Activated CD8-positive, alpha-beta T cell treated with anti-CD3 and anti-CD28 coated beads for 36 hours (primary cell): ENCODE measurements around the gene KCNIP2. TPM values are rescaled to one million over a fixed set of nuclear protein-coding genes. Genes with fewer than 3 reads are reported as not detected.

Experiments used
- ATAC-seq: fragments of 200-7000 bp; cut with Tn5 transposase; one replicate; pipeline ENCODE4 v1.10.0; 2021; ENCODE audit warnings: mild to moderate bottlenecking, moderate library complexity
- CTCF ChIA-PET: fragments of 350-600 bp; sonication (Branson Sonifier 250); formaldehyde crosslinking; loops from one replicate; lab custom pipeline; 2021; ENCODE audit warnings: antibody characterized with exemption; lab: Charles Lee
- POLR2A ChIA-PET: fragments of 350-600 bp; sonication (Branson Sonifier 250); formaldehyde crosslinking; loops from one replicate; lab custom pipeline; 2021; ENCODE audit warnings: antibody characterized with exemption; lab: Charles Lee
- DNase-seq: peaks from one replicate; pipeline ENCODE4 v3.0.0-alpha.2; 2020
- H3K27ac Mint-ChIP-seq: one replicate; pipeline ENCODE4 v1.8.0; 2021; ENCODE audit warnings: mild to moderate bottlenecking, mixed read lengths
- H3K27me3 Mint-ChIP-seq: one replicate; pipeline ENCODE4 v1.8.0; 2021; ENCODE audit warnings: mixed read lengths
- H3K36me3 Mint-ChIP-seq: one replicate; pipeline ENCODE4 v1.8.0; 2021; ENCODE audit warnings: low read depth, mixed read lengths
- H3K4me1 Mint-ChIP-seq: one replicate; pipeline ENCODE4 v1.8.0; 2021; ENCODE audit warnings: low read depth, mixed read lengths
- H3K4me3 Mint-ChIP-seq: one replicate; pipeline ENCODE4 v1.8.0; 2021; ENCODE audit warnings: mild to moderate bottlenecking, moderate library complexity, mixed read lengths
- H3K9me3 Mint-ChIP-seq: one replicate; pipeline ENCODE4 v1.8.0; 2021; ENCODE audit warnings: mixed read lengths
- intact Hi-C: fragments of 100-400 bp; cut with micrococcal nuclease; formaldehyde crosslinking; loops from one replicate; pipeline ENCODE4 v1.10.0; 2022
- total RNA-seq, 2 experiments: library from RNA; stranded (reverse); gene quantifications; one replicate each; pipeline ENCODE4 v1.2.3, GENCODE V29; 2021
- TF ChIP-seq, protein P1 (sequence below): fragments of 200-600 bp; IDR thresholded peaks from one replicate; pipeline ENCODE4 v1.8.0; 2022; ENCODE audit warnings: antibody characterized with exemption, mild to moderate bottlenecking

Gene KCNIP2
- total RNA-seq, 2 experiments from 2014 or later: 2.4 to 3.1 TPM

DNA sequence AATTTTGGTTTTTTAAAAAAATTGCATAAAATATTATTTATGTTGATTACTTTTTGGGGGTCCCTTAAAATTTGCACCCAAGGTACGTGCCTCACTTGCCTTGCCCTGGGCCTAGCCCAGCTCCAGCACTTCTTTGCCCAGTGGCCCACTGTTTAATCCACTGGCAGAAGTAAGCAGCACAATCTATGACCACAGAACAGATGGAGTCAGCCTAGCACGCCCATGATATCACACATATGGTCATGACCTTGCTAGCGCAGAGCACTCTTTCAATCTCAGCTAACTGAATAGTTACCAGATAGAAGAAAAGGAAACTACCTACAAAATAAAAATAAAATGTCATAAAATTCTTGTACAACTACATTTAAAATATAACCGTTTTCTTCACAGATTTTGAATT is 31.0 kb downstream of the KCNIP2 start:
- intact Hi-C loops: no loop called here
- Mint-ChIP-seq H3K4me3 (no peak overlapping the region), H3K27ac (peak overlapping the region; percentile 55), H3K9me3 (no peaks in the 10 kb centered on the region), H3K4me1 (peaks cover 51% of the 10 kb centered on the region), H3K36me3 (peaks cover 73% of the 10 kb centered on the region), H3K27me3 (no peaks in the 10 kb centered on the region)
- ChIA-PET POLR2A (interaction anchor here (0.6 to 1.4 kb wide), 2 partner anchors 9 to 11 kb away, joined by 4 to 6 read pairs; no protein-coding TSS in a partner anchor), CTCF (interaction anchor here (0.8 to 1.9 kb wide), 7 partner anchors 18 to 261 kb away, joined by 3 to 12 read pairs (median 5); no protein-coding TSS in a partner anchor)
- ATAC-seq (no peak), DNase-seq (no peak)
- TF ChIP-seq, protein P1, sequence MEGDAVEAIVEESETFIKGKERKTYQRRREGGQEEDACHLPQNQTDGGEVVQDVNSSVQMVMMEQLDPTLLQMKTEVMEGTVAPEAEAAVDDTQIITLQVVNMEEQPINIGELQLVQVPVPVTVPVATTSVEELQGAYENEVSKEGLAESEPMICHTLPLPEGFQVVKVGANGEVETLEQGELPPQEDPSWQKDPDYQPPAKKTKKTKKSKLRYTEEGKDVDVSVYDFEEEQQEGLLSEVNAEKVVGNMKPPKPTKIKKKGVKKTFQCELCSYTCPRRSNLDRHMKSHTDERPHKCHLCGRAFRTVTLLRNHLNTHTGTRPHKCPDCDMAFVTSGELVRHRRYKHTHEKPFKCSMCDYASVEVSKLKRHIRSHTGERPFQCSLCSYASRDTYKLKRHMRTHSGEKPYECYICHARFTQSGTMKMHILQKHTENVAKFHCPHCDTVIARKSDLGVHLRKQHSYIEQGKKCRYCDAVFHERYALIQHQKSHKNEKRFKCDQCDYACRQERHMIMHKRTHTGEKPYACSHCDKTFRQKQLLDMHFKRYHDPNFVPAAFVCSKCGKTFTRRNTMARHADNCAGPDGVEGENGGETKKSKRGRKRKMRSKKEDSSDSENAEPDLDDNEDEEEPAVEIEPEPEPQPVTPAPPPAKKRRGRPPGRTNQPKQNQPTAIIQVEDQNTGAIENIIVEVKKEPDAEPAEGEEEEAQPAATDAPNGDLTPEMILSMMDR: no peak

DNA sequence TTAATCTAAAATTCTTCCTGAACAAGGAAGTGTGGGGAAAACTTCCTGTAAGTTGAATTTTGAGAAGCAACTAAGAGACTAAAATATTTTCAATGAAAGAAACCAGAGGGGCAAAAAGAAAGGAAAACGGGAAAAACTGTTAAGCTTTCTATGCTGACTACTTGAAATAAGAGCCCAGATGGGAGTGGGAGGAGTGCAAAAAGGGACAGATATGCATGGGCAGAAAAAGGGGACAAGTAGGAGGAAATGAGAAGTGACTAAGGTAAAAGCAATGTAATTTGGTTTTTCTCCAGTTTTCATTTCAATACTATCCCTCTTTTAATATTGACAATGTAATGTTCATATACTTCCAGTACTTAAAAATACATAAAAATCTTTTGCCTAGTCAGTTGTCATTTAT is 36.4 kb downstream of the KCNIP2 start:
- ChIA-PET POLR2A (interaction anchor here (0.8 to 4.2 kb wide), 2 partner anchors 10 to 11 kb away, joined by 3 to 13 read pairs; partner anchors contain the start of gene OGA), CTCF (interaction anchor here (1.3 to 1.6 kb wide), 3 partner anchors 23 to 29 kb away, joined by 3 to 5 read pairs (median 3); no protein-coding TSS in a partner anchor)
- DNase-seq (no peak), ATAC-seq (no peak)
- Mint-ChIP-seq H3K4me1 (peaks cover 34% of the 10 kb centered on the region), H3K4me3 (no peak overlapping the region), H3K9me3 (no peaks in the 10 kb centered on the region), H3K36me3 (peaks cover 58% of the 10 kb centered on the region), H3K27me3 (no peaks in the 10 kb centered on the region), H3K27ac (peak overlapping the region; percentile 52)
- TF ChIP-seq, protein P1: no peak
- intact Hi-C loops: no loop called here

DNA sequence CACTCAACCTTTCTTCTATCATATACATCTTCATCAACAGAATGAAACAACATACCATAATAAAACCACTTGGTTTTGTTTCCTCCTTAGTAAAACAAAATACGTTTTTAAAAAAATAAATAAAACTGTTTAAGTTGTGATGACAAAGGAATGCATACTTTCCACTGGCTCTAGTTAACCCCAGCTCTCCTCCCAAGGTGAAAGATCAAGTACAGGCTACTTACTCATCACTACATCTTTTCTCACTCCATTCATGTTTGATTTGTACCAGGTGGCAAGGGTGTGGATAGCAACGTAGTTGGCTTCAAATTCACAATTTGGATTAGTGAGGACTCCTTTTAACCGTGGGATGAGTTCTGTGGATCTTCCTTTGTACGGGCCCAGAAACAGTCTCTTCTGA is 40.1 kb downstream of the KCNIP2 start:
- intact Hi-C loops: no loop called here
- peak overlapping the region; percentile 21 for H3K27ac Mint-ChIP-seq

GRCh38 chr10:101797403-101798059 is 46.1 kb downstream of the KCNIP2 start:
- H3K4me1 Mint-ChIP-seq: peaks cover 25% of the 10 kb centered on the region
- CTCF ChIA-PET: interaction anchor here (0.8 to 5.7 kb wide), 4 partner anchors 16 to 195 kb away, joined by 3 to 33 read pairs (median 8); no protein-coding TSS in a partner anchor
- H3K36me3 Mint-ChIP-seq: peaks cover 66% of the 10 kb centered on the region
- peak overlapping the region; percentile 67 for H3K27ac Mint-ChIP-seq
- no peak for ATAC-seq
- TF ChIP-seq, protein P1: no peak
- H3K27me3 Mint-ChIP-seq: no peaks in the 10 kb centered on the region
- H3K9me3 Mint-ChIP-seq: no peaks in the 10 kb centered on the region
- intact Hi-C loops: no loop called here
- POLR2A ChIA-PET: interaction anchor here (2.6 to 5.6 kb wide), 3 partner anchors 15 to 21 kb away, joined by 10 to 34 read pairs (median 15); partner anchors contain the start of genes NPM3 and OGA
- H3K4me3 Mint-ChIP-seq: no peak overlapping the region
- DNase-seq: no peak

More for the DNA sequence above, 40.1 kb downstream of the KCNIP2 start:
- Mint-ChIP-seq H3K4me3 (no peak overlapping the region), H3K27me3 (no peaks in the 10 kb centered on the region), H3K36me3 (peaks cover 61% of the 10 kb centered on the region), H3K4me1 (peaks cover 30% of the 10 kb centered on the region), H3K9me3 (no peaks in the 10 kb centered on the region)
- CTCF ChIA-PET: interaction anchor here (1.0 to 1.4 kb wide), 2 partner anchors 14 to 22 kb away, joined by 3 read pairs; no protein-coding TSS in a partner anchor
- TF ChIP-seq, protein P1: no peak
- ATAC-seq (no peak), DNase-seq (no peak)
- POLR2A ChIA-PET: interaction anchor here (0.8 to 1.4 kb wide), 2 partner anchors 9 to 16 kb away, joined by 4 to 5 read pairs; no protein-coding TSS in a partner anchor
